AG04450 (cell line): Measurements from ENCODE around the gene ADARB2. TPM values are rescaled to one million over a fixed set of nuclear protein-coding genes. Genes with fewer than 3 reads are reported as not detected.

Experiments
- CTCF ChIA-PET: fragments of 300-600, 350-600 bp; formaldehyde crosslinking; extraction: SDS; loops from one replicate; lab custom pipeline; 2022; ENCODE audit warnings: antibody characterized with exemption, inconsistent platforms; lab: Charles Lee
- POLR2A ChIA-PET: fragments of 350-600 bp; formaldehyde crosslinking; extraction: SDS; loops from one replicate; lab custom pipeline; 2021; ENCODE audit warnings: antibody characterized with exemption, inconsistent platforms; lab: Yijun Ruan, JAX
- DNase-seq: peaks from one replicate; pipeline ENCODE4 v3.0.0-alpha.2; 2011; ENCODE audit warnings: low read depth, low spot score
- H3K27ac ChIP-seq: one replicate; pipeline ENCODE4 v1.5.1; 2012; ENCODE audit warnings: low read depth, low read length, control low read depth
- H3K27me3 ChIP-seq: one replicate; pipeline ENCODE4 v1.6.0; 2012; ENCODE audit warnings: low read length; ENCODE audit not compliant: control insufficient read depth, insufficient read depth
- H3K4me3 ChIP-seq: 2 replicates; pipeline ENCODE4 v1.5.1; 2011; ENCODE audit warnings: mild to moderate bottlenecking, low read depth, low read length, control low read depth
- H3K9me3 ChIP-seq: 2 replicates; pipeline ENCODE4 v1.5.1; 2012; ENCODE audit warnings: low read length; ENCODE audit not compliant: control insufficient read depth, insufficient read depth
- polyA minus RNA-seq: library from RNA; depleted of rRNA, polyadenylated mRNA; stranded (reverse); fragments of >200 nt; gene quantifications from 2 replicates; pipeline ENCODE4 v1.2.3, GENCODE V29; 2011; rRNA and poly(A)+ RNA removed
- polyA plus RNA-seq: library from polyadenylated mRNA; depleted of rRNA; stranded (reverse); fragments of >200 nt; gene quantifications from 2 replicates; pipeline ENCODE4 v1.2.3, GENCODE V29; 2011; rRNA removed
- TF ChIP-seq, protein P1 (sequence below): IDR thresholded peaks from 2 replicates; pipeline ENCODE4 v1.5.1; 2011; ENCODE audit warnings: low read depth, low read length, control low read depth, inconsistent platforms

The ADARB2 gene
- not detected in 2 replicates for polyA plus RNA-seq
- 0.04 TPM in 1 of 2 replicates, not detected in the other for polyA minus RNA-seq

DNA sequence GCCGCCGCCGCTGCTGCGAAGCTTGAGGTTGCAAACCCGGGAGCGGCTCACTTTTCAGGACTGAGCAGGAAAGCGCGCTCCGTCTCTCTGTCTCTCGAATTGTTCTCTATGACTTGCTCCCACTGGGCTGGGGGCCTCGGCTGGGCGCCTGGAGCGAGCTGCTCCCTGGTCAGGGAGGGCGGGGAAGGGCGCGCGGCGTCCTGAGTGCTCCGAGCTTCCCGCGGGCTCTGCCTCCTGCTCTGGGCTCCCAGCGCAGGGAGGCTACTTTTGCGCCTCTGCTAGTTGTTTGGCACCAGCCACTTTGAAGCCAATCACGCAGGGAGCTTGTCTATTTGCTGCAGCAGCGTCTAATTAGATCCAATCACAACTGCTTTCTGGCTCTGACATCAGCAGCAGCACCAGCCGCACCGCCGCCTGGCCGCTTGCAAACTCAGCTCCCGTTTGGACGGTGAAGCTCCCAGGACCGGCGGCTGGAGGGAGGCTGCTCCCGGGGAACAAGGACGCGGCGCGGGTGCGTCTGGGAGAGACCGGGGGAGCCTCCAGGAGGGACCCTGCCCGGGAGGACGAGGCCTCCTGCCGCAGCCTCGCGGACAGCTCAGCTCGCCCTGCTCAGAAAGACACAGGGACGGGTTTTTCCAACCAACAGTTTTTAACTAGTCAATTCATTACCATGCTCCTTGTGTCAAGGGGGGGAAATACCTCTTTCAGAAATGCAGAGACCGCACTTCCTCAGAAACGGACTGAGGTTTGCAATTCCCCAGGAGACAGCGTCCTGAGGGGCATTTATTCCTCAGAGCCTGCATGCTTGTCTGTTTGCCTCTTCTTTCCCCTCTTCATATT, at the start of gene ADARB2:
Gene ADARB2 (minus strand): TSS at position 304 of the 840 bp plus-strand sequence.
- Histone ChIP-seq H3K9me3 (peaks cover 33% of the 10 kb centered on the region), H3K4me3 (no peak within 1 kb of the TSS), H3K27ac (no peak within 1 kb of the TSS), H3K27me3 (no peaks in the 10 kb centered on the region)
- POLR2A ChIA-PET: no interaction called here
- CTCF ChIA-PET: interaction anchor here (0.6 kb wide), 1 partner anchor 96 kb away, joined by 5 read pairs; no protein-coding TSS in a partner anchor
- TF ChIP-seq, protein P1, sequence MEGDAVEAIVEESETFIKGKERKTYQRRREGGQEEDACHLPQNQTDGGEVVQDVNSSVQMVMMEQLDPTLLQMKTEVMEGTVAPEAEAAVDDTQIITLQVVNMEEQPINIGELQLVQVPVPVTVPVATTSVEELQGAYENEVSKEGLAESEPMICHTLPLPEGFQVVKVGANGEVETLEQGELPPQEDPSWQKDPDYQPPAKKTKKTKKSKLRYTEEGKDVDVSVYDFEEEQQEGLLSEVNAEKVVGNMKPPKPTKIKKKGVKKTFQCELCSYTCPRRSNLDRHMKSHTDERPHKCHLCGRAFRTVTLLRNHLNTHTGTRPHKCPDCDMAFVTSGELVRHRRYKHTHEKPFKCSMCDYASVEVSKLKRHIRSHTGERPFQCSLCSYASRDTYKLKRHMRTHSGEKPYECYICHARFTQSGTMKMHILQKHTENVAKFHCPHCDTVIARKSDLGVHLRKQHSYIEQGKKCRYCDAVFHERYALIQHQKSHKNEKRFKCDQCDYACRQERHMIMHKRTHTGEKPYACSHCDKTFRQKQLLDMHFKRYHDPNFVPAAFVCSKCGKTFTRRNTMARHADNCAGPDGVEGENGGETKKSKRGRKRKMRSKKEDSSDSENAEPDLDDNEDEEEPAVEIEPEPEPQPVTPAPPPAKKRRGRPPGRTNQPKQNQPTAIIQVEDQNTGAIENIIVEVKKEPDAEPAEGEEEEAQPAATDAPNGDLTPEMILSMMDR: no peak
- no peak for DNase-seq

DNA sequence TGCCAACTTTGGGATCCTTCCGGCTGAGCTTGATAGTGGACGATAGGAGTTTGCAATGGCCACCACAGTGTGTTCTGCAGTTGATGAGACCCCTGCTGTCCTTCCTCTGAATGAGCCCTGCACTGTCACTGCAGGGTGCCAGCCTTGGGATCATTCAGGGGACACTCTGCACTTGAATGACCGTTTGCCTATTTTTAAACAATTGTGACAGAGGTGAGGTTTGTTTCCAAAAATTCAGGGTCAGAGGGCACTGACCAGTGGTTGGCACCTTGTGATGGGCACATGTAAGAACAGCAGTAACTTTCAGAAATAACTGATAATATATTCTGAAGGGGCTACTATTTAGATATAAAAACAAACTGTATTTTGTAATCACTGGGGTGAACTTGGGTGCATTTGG, 48.5 kb upstream of the ADARB2 start:
- Histone ChIP-seq H3K27ac (no peak overlapping the region), H3K27me3 (no peaks in the 10 kb centered on the region), H3K9me3 (peaks cover 34% of the 10 kb centered on the region), H3K4me3 (no peak overlapping the region)
- POLR2A ChIA-PET: no interaction called here
- CTCF ChIA-PET: no interaction called here
- DNase-seq: no peak
- TF ChIP-seq, protein P1: no peak

DNA sequence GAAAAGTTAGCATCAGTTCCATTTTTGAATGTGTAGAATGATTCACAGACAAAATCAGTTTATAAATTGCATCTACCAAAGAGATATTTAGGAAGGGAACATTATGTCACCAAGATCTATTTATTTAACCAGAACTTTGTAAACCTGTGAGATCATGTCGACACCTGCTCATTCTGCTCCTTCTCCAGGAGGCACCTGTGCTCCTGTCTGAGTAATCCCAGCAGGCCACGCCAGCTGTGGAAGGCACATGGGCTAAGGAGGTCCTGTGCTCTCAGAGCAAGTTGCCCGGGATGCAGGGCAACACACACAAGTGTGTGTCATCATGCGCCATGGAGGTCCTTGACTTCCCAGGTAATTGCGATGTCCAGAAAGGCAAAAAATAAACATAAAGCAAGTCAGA, 45.5 kb upstream of the ADARB2 start:
- Histone ChIP-seq H3K27ac (no peak overlapping the region), H3K27me3 (no peaks in the 10 kb centered on the region), H3K9me3 (peaks cover 40% of the 10 kb centered on the region), H3K4me3 (no peak overlapping the region)
- ChIA-PET CTCF (no interaction called here), POLR2A (no interaction called here)
- no peak for DNase-seq
- TF ChIP-seq, protein P1: no peak

DNA sequence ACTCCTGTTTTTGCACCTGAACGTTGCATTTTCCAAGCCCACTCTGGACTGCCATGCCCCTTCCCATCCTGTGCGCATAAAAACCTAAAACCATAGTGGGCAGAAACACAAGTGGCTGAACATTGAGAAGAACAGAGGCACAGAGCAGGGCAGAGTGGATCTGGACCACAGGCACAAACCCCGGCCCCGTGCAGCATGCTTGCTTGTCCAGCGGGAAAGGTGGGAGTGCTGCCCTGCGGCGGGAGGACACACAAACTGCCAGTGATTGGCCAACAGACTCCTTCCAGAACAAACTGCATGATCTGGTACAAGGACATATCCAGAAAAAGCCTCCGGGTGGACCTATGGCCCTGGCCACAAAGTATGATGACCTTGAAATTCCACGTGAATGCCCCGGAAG, 42.5 kb upstream of the ADARB2 start:
- TF ChIP-seq, protein P1: no peak
- Histone ChIP-seq H3K4me3 (no peak overlapping the region), H3K9me3 (peaks cover 37% of the 10 kb centered on the region), H3K27ac (no peak overlapping the region), H3K27me3 (no peaks in the 10 kb centered on the region)
- POLR2A ChIA-PET: no interaction called here
- no peak for DNase-seq
- CTCF ChIA-PET: no interaction called here

DNA sequence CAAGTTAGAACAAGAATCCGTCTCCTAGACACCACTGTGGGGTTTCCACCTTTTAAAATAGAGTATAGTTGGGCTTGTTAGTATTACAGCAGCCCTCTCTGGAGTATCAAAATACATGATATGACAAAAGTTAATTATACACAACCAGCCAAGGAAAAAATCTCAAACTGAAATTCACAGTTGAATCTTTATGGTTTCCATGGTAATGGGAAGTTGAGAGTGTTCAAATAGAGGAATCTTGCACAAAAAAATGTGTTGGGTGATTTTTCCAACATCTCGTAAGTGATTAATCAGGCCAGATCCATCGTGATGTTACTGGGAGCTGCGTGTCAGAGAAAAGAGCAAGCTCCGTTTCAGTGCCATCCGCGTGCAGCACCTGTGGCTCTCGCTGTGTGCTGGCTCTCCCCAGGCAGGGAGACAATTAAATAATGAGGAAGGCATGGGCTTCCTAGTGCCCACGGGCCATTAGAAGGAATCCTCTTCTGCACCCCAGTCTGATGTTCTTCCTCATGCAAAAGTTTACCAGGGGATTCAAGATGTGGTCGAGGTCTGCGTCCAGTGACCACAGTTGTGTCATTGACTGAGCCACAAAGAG, 41.1 kb upstream of the ADARB2 start:
- POLR2A ChIA-PET: no interaction called here
- CTCF ChIA-PET: no interaction called here
- Histone ChIP-seq H3K27ac (no peak overlapping the region), H3K27me3 (no peaks in the 10 kb centered on the region), H3K4me3 (no peak overlapping the region), H3K9me3 (peaks cover 45% of the 10 kb centered on the region)
- TF ChIP-seq, protein P1: no peak
- no peak for DNase-seq
